Subcutaneous adipose tissue (tissue), 4 donors: ENCODE results near the gene MTTP. TPM values are rescaled to one million over a fixed set of nuclear protein-coding genes. Genes with fewer than 3 reads are reported as not detected.

ENCODE experiments used
- total RNA-seq, 4 donors: library from RNA; depleted of rRNA; stranded (reverse); fragments of >200 nt; gene quantifications; one replicate each; pipeline ENCODE4 v1.1.0, GENCODE V29; 2016
- TF ChIP-seq, protein P1 (sequence below): fragments of 450-650 bp; IDR thresholded peaks from one replicate; pipeline ENCODE4 v1.5.1; 2016; ENCODE audit warnings: low read depth, mild to moderate bottlenecking, control low read depth, antibody characterized with exemption, moderate library complexity

The MTTP gene
- total RNA-seq, 4 donors from 2014 or later, result 0.38 to 1.3 (median 1.0) TPM; not detected in 1

DNA sequence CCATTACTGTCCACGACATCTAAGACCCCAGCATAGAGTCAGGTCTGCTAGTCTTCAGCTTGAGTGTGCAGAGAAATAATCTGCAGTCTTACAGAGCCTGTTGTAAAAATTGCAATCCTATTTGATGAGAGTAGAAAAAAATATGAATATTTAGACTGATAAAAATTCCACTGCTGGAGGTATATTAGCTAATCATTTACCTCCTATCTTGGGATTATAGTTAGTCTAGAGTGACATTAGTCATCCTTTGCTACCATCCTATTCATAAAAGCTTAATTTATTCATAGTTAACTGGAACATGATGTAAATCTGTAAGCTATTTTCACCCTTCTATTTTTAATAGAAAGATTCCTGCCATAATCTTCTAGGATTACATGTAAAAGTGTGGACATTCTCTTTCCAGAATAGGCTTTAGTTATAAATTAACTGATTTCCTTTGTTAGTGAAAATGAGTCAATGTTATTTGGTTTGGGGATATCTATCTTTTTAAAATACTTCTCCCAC is 56.3 kb downstream of the MTTP start:
- TF ChIP-seq, protein P1, sequence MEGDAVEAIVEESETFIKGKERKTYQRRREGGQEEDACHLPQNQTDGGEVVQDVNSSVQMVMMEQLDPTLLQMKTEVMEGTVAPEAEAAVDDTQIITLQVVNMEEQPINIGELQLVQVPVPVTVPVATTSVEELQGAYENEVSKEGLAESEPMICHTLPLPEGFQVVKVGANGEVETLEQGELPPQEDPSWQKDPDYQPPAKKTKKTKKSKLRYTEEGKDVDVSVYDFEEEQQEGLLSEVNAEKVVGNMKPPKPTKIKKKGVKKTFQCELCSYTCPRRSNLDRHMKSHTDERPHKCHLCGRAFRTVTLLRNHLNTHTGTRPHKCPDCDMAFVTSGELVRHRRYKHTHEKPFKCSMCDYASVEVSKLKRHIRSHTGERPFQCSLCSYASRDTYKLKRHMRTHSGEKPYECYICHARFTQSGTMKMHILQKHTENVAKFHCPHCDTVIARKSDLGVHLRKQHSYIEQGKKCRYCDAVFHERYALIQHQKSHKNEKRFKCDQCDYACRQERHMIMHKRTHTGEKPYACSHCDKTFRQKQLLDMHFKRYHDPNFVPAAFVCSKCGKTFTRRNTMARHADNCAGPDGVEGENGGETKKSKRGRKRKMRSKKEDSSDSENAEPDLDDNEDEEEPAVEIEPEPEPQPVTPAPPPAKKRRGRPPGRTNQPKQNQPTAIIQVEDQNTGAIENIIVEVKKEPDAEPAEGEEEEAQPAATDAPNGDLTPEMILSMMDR, result no peak

DNA sequence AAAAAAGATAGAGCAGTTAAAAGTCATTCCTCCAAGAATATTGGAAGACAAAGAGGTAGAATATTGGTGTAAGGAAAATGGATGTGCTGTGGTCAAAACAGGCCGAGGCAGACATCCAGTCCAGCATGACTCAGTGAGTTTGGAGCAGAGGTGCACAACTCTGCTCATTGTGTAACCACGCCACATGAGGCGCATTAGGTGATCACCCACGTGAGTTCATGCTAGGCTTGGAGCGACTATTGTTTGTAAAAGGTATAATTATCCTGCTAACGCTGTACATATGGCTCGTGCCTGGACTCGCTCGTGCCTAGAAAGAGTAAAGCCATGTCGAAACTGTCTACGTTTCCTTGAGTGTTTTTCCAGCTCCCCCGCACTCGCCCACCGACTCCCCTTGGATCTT is 59.1 kb downstream of the MTTP start:
- TF ChIP-seq, protein P1, result no peak

DNA sequence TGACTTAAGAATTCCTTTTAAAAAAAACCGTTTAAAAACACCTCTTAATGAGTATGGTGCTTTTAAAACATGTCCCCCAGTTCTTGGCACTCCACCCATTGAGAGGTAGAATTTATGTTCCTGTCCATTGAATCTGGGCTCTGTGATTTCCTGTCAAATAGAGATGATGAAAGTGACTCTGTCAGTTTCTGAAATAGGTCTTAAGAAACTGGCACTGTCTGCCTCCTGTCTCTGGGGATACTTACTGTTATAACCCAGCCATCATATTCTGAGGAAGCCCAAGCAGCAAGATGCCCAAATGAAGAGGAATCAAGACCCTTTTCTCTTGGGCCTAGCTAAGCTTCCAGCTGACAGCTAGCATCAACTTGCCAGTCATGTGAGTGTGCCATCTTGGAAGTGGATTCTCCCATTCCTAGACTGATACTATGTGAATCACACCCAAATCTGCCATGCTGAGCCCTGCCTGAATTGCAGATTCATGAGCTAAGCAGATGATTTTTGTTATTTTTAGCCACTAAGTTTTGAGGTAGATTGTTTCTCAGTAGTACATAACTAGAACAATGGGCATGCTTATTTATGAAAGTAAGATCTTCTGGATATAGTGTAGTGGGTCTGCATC is 60.2 kb downstream of the MTTP start:
- TF ChIP-seq, protein P1, result no peak

- TF ChIP-seq, protein P1, result no peak
Measured at GRCh38 chr4:99635601-99636000, 61.0 kb downstream of the MTTP start.

DNA sequence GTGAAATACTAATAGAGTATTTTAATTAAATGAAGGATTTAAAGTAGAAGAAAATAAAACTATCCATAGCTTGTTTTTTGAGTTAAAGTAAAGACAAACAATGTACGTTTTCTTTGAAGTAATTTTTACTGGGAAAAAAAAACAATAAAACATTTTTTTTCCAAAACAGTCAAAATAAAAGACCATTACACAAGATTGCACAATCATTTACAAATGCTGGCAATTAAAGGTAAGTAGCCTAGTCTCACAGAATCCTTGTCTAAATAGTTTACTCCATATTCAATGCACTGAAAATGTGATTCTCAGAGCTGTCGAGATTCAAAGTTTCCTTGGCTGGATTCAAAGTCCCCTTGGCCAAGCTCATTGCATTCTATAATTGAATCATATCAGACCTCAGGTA is 61.8 kb downstream of the MTTP start:
- TF ChIP-seq, protein P1, result no peak

- TF ChIP-seq, protein P1, result no peak
Measured at GRCh38 chr4:99637174-99637573, 62.5 kb downstream of the MTTP start.

DNA sequence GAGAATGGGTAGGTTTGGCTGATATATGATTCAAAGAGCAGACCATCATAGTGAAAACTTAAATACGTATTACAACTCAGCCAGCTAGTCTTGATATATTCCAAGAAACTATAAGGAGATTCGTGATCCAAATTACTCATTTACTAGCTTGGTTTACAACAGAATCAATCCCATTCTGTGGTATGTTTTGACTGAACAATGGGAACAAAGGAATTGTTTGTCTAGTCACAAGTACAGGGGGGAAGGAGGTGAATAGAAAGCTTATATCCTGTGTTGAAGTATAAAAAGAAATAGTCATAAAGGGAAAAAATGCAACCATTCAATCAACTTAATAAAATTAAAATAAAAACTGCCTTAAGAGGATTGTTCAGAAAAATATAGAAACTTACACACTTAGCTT is 66.1 kb downstream of the MTTP start:
- TF ChIP-seq, protein P1, result no peak
